HFFc6 (cell line): ENCODE results near the gene TTBK2. TPM values are rescaled to one million over a fixed set of nuclear protein-coding genes. Genes with fewer than 3 reads are reported as not detected.
"Not testable (repeated sequence)": the region's sequence is repeated elsewhere in the genome, so short reads cannot be mapped to it uniquely, and the experiment has no call there.

Experiments
- DNase-seq: peaks from one replicate; pipeline ENCODE4 v3.0.0-alpha.2; 2018
- H3K27ac Mint-ChIP-seq: 2 replicates; pipeline ENCODE4 v1.8.0; 2020; ENCODE audit warnings: mild to moderate bottlenecking, mixed read lengths
- H3K27me3 Mint-ChIP-seq: 2 replicates; pipeline ENCODE4 v1.8.0; 2021; ENCODE audit warnings: mild to moderate bottlenecking, moderate library complexity, mixed read lengths; ENCODE audit not compliant: insufficient read depth
- H3K36me3 Mint-ChIP-seq: 2 replicates; pipeline ENCODE4 v1.8.0; 2021; ENCODE audit warnings: low read depth, mixed read lengths
- H3K4me1 Mint-ChIP-seq: 2 replicates; pipeline ENCODE4 v1.8.0; 2020; ENCODE audit warnings: low read depth, mixed read lengths
- H3K4me3 Mint-ChIP-seq: 2 replicates; pipeline ENCODE4 v1.8.0; 2020; ENCODE audit warnings: mild to moderate bottlenecking, moderate library complexity, mixed read lengths
- H3K9me3 Mint-ChIP-seq: 2 replicates; pipeline ENCODE4 v1.8.0; 2020; ENCODE audit warnings: mild to moderate bottlenecking, mixed read lengths
- total RNA-seq, 6 experiments: library from RNA; stranded (reverse); fragmentation: NEBNext Ultra II Directional; extraction: Animal tissue kit (Norgen Biotek cat#: 25700); gene quantifications; 2 replicates in 1 of 6; 3 replicates in 5 of 6; pipeline ENCODE4 v1.2.3, GENCODE V29; 2021
- TF ChIP-seq, protein P1 (sequence below): fragments of 200-600 bp; sonication (generic); IDR thresholded peaks from 2 replicates; pipeline ENCODE4 v1.5.0; 2021; ENCODE audit warnings: antibody characterized with exemption, mild to moderate bottlenecking

TTBK2 gene
- total RNA-seq, 6 experiments from 2014 or later = 9.4 to 12.6 (median 10.2) TPM

DNA sequence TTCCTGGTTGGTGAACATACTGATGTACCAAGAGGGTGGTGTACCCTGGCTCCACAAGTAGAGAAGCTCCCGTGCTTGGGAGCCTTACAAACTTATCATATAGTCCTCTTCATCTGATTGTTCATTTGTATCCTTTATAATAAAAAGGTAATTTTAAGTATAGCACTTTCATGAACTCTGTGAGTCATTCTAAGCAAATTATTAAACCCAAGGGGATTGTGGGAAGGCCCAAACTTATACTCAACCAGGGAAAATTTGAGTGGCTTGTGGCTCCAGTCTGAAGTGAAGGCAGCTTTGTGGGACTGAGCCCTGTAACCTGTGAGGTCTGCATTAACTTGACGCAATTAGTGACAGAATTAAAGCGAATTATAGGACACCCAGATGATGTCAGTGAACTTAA lies 29.0 kb downstream of the TTBK2 start:
- peaks cover 12% of the 10 kb centered on the region for H3K36me3 Mint-ChIP-seq
- no peak for DNase-seq
- peaks cover 11% of the 10 kb centered on the region for H3K4me1 Mint-ChIP-seq
- TF ChIP-seq, protein P1, sequence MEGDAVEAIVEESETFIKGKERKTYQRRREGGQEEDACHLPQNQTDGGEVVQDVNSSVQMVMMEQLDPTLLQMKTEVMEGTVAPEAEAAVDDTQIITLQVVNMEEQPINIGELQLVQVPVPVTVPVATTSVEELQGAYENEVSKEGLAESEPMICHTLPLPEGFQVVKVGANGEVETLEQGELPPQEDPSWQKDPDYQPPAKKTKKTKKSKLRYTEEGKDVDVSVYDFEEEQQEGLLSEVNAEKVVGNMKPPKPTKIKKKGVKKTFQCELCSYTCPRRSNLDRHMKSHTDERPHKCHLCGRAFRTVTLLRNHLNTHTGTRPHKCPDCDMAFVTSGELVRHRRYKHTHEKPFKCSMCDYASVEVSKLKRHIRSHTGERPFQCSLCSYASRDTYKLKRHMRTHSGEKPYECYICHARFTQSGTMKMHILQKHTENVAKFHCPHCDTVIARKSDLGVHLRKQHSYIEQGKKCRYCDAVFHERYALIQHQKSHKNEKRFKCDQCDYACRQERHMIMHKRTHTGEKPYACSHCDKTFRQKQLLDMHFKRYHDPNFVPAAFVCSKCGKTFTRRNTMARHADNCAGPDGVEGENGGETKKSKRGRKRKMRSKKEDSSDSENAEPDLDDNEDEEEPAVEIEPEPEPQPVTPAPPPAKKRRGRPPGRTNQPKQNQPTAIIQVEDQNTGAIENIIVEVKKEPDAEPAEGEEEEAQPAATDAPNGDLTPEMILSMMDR = no peak
- peak overlapping the region; percentile 35; the same call in 1 of the 2 replicates for H3K4me3 Mint-ChIP-seq
- peaks cover 4% of the 10 kb centered on the region; the same call in 1 of the 2 replicates for H3K9me3 Mint-ChIP-seq
- H3K27me3 Mint-ChIP-seq = peaks cover 1% of the 10 kb centered on the region; the same call in 1 of the 2 replicates
- H3K27ac Mint-ChIP-seq = peak overlapping the region; percentile 76

DNA sequence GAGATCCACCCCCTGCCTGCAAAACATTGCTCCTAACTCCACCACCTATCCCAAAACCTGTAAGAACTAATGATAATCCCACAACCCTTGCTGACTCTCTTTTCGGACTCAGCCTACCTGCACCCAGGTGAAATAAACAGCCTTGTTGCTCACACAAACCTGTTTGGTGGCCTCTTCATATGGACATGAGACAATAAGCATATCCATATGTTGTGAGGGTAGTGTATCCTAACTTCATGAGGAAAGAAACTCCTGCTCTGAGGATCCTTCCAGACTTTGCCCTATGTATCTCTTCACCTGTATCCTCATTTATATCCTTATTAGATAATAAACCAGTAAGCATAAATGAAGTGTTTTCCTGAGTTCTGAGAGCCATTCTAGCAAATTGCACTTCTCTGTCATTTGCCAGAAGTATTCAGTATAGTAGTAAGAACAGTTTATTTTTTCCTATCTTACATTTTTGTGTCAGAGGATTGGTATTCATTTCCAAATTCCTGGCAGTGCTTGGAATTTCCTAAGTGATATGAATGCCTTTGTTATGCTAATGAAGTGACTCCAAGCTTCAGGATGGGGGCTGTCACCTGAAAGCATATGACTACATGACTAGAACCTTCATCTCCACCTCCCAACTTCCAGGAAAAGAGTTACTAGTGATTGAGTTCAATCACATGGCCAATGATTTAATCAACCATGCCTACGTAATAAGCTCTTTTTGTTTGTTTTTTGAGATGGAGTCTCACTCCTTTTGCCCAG lies 30.2 kb downstream of the TTBK2 start:
- peaks cover 4% of the 10 kb centered on the region; the same call in 1 of the 2 replicates for H3K9me3 Mint-ChIP-seq
- peaks cover 11% of the 10 kb centered on the region for H3K4me1 Mint-ChIP-seq
- H3K36me3 Mint-ChIP-seq = peaks cover 12% of the 10 kb centered on the region
- H3K4me3 Mint-ChIP-seq = no peak overlapping the region; the same call in 1 of the 2 replicates
- no peaks in the 10 kb centered on the region for H3K27me3 Mint-ChIP-seq
- H3K27ac Mint-ChIP-seq = no peak overlapping the region; the same call in 1 of the 2 replicates
- peak; percentile 68 for DNase-seq
- TF ChIP-seq, protein P1 = no peak

DNA sequence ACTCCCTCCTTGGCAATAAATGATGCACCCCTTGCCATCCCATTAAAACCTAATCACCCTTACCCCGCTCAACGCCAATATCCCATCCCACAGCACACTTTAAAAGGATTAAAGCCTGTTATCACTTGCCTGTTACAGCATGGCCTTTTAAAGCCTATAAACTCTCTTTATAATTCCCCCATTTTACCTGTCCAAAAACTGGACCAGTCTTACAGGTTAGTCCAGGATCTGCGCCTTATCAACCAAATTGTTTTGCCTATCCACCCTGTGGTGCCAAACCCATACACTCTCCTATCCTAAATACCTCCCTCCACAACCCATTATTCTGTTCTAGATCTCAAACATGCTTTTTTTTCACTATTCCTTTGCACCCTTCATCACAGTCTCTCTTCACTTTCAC lies 33.2 kb downstream of the TTBK2 start:
- H3K36me3 Mint-ChIP-seq, H3K9me3 Mint-ChIP-seq, H3K4me3 Mint-ChIP-seq, H3K27ac Mint-ChIP-seq, H3K27me3 Mint-ChIP-seq, DNase-seq: not testable (repeated sequence)
- peaks cover 11% of the 10 kb centered on the region for H3K4me1 Mint-ChIP-seq

DNA sequence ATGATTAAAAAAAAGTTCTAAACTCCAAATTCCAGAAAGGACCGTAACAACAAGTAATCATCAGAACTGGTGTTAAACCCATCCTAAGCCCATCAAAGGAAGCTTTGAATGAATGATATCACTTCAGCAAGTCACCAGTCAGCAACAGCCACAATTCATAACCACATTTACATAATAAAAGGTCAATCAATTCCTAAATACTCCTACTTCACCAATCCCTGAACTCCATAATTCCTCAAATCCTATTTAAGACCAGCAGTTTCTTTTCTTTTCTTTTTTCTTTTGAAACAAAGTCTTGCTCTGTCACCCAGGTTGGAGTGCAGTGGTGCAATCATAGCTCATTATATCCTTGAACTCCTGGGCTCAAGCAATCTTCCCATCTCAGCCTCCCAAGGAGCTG lies 40.5 kb downstream of the TTBK2 start:
- no peak for DNase-seq
- TF ChIP-seq, protein P1 = no peak
- Mint-ChIP-seq H3K27me3 (no peaks in the 10 kb centered on the region; the same call in 1 of the 2 replicates), H3K36me3 (peaks cover 5% of the 10 kb centered on the region; the same call in 1 of the 2 replicates), H3K27ac (no peak overlapping the region), H3K4me1 (no peaks in the 10 kb centered on the region), H3K4me3 (no peak overlapping the region), H3K9me3 (no peaks in the 10 kb centered on the region)

DNA sequence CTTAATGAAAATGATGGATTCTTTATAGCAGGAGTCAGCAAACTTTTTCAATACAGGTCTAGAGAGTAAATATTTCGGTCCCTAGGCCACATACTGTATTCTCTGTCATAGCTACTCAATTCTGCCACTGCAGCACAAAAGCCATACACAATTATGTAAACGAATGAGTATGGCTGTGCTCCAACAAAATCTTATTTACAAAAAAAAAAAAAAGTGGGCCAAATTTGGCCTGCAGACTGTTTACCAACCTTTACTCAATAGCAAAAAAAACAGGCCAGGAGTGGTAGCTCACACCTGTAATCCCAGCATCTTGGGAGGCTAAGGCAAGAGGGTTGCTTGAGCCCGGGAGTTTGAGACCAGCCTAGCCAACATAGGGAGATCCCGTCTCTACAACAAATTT lies 41.1 kb downstream of the TTBK2 start:
- H3K36me3 Mint-ChIP-seq = peaks cover 5% of the 10 kb centered on the region; the same call in 1 of the 2 replicates
- H3K4me3 Mint-ChIP-seq = no peak overlapping the region
- no peaks in the 10 kb centered on the region; the same call in 1 of the 2 replicates for H3K27me3 Mint-ChIP-seq
- TF ChIP-seq, protein P1 = no peak
- DNase-seq = no peak
- H3K27ac Mint-ChIP-seq = no peak overlapping the region
- H3K9me3 Mint-ChIP-seq = no peaks in the 10 kb centered on the region
- no peaks in the 10 kb centered on the region for H3K4me1 Mint-ChIP-seq

DNA sequence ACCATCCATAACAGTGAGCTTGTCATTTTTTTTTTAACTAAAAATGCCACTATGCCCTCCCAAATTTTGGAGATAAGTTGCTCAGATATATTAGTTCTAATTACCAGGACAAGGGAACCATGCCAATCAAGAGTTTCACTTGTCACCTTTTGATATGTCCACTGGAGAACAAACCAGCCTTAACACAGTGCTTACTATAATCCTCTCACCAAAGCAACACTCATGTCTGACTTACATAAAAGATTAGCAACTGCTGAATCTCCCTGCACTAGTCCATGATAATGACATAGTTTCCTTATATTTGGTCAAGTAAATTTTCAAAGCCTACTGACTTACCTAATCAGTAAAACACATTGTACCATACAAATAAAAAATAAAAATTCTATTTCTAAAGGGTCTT lies 44.4 kb downstream of the TTBK2 start:
- Mint-ChIP-seq H3K9me3 (no peaks in the 10 kb centered on the region), H3K27ac (no peak overlapping the region), H3K4me3 (no peak overlapping the region), H3K4me1 (no peaks in the 10 kb centered on the region), H3K36me3 (no peaks in the 10 kb centered on the region; the same call in 1 of the 2 replicates), H3K27me3 (no peaks in the 10 kb centered on the region; the same call in 1 of the 2 replicates)
- no peak for DNase-seq
- TF ChIP-seq, protein P1 = no peak
